Measurements from ENCODE around the gene MAP3K20.
"Not testable (repeated sequence)": the region's sequence is repeated elsewhere in the genome, so short reads cannot be mapped to it uniquely, and the experiment has no call there.

Gene MAP3K20

DNA sequence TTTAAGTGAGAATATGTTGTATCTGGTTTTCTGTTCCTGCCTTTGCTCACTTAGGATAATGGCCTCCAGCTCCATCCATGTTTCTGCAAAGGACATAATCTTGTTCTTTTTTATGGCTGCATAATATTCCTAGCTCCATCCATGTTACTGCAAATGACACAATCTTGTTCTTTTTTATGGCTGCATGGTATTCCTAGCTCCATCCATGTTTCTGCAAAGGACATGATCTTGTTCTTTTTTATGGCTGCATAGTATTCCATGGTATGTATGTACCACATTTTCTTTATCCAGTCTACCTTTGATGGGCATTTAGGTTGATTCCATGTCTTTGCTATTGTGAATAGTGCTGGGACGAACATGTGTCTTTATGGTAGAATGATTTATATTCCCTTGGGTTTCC is 87.7 kb downstream of the MAP3K20 start:
- not testable (repeated sequence) for DNase-seq

DNA sequence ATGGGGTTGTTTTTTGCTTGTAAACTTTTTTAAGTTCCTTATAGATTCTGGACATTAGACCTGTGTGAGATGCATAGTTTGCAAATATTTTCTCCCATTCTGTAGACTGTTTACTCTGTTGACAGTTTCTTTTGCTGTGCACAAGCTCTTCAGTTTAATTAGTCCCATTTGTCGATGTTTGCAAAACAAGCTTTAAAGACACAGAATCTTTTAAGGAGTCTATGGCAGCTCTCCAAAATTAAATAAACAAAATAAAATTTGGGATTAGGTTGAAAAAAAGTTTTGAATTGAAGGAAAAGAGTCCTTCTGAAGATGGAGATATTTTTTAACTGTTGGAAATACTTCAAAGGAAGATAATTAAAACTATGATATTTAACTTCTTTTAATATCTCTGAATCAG is 88.8 kb downstream of the MAP3K20 start:
- DNase-seq: no peak

DNA sequence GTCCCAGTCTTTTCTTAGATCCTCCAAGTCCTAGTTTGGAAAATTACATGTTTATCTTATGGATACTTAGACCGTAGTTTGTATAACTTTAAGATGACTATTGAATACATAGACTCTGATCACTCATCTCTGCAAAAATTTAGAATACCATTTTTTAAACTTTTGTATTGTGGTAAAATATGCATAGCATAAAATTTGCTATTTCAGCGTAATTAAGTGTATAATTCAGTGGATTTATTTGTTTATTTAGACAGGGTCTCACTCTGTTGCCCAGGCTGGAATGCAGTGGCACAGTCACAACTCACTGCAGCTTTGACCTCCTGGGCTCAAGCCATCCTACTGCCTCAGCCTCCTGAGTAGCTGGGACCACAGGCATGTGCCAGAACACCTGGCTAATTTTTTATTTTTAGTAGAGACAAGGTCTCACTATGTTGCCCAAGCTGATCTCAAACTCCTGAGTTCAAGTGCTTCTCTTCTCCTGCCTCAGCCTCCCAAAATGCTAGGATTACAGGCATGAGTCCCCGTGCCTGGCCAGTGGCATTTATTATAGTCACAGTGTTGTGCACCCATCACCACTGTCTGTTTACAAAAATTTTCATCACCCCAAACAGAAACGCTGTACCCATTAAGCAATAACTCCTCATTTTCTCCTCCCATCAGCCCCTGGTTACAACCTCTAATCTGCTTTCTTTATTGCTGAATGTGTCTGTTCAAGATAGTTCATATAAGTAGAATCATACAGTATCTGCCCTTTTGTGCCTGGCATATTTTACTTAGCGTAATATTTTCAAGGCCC is 90.0 kb downstream of the MAP3K20 start:
- DNase-seq: no peak

DNA sequence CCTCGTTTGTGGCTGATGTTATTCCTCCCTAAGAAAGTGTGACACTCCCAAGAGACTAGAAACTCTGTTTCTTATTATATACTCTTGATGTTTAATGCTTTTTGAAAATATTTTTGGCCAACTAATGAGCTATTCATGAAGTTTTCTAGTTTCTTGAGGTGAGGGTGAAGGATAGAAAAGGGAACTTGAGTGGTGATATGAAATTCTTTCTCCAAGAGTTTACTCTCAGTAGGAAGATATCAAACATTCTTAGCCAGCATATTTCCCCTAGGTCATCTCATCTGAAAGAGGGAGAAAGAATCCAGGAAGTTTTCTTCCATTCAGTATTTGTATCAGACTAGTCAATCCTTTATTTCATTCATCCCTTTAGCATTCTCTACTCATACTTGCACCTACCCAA is 95.7 kb downstream of the MAP3K20 start:
- DNase-seq: no peak

DNA sequence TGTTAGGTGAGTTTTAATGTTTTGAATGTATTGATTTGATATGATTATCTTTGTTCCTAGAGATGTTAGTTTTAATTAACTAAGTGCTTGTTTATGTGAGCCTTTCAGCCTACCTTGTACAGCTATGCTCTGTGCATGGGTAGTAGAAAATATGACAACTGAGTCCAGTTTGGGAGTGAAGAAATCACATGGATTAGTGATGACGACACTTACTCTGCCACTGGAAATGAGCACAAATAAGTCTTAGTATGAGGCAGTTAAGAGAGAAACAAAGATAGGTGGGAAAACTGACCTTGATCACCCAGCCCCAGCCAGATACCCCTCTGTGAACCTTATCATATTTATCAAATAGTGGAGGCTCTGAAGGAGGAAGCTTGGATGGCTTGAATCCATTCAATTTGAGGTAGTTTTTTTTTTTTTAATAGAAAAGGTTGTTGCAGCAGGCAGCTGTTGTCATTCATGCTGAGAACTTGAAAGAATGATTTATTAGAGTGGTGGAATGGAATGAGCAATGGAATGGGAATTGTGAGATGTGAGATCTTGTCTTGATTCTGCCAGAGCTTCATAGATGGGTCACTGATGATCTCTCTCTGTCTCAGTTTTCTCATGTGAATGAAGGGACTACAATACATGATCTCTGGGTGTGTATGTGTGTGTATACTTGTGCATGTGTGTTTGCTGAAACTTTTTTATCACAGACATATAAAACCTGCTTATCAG is 96.4 kb downstream of the MAP3K20 start:
- DNase-seq: no peak

DNA sequence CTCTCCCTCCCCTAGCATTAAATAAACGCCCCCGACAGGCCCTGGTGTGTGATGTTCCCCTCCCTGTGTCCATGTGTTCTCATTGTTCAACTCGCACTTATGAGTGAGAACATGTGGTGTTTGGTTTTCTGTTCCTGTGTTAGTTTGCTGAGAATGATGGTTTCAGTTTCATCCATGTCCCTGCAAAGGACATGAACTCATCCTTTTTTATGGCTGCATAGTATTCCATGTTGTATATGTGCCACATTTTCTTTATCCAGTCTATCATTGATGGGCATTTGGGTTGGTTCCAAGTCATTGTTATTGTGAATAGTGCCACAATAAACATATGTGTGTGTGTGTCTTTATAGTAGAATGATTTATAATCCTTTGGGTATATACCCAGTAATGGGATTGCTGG is 98.7 kb downstream of the MAP3K20 start:
- not testable (repeated sequence) for DNase-seq

DNA sequence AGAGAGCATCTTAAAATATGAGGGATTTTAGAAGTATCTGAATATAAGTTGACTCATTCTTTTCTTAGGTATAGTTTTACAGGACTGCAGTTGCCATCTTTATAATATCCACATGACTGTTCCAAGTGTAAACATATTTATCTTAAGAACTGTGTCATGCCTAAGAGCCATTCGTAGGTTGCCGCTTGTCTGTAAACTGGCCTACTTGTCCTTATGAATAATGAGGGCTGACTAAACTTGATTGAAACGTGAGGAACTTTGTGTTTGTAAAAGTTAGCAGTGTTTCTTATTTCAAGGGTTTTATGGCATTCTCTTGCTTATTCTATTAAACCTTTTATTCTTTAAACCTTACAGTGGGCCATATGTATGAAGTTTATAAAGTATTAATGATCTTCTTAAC is 99.6 kb downstream of the MAP3K20 start:
- DNase-seq: no peak

DNA sequence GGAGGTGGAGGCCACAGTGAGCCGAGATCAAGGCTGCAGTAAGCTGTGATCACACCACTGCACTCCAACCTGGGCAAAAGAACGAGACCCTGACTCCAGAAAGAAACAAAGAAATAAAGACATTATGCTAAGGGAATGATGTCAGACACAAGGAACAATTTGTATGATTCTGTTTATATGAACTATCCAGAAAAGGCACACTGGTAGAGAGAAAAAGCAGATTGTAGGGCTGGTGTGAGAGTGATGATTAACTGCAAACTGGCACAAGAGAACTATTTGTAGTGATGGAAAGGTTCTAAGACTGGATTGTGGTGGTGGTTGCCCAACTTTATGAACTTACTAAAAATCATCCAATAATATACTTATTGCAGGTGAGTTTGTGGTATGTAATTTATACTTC is 106.3 kb downstream of the MAP3K20 start:
- DNase-seq: no peak

DNA sequence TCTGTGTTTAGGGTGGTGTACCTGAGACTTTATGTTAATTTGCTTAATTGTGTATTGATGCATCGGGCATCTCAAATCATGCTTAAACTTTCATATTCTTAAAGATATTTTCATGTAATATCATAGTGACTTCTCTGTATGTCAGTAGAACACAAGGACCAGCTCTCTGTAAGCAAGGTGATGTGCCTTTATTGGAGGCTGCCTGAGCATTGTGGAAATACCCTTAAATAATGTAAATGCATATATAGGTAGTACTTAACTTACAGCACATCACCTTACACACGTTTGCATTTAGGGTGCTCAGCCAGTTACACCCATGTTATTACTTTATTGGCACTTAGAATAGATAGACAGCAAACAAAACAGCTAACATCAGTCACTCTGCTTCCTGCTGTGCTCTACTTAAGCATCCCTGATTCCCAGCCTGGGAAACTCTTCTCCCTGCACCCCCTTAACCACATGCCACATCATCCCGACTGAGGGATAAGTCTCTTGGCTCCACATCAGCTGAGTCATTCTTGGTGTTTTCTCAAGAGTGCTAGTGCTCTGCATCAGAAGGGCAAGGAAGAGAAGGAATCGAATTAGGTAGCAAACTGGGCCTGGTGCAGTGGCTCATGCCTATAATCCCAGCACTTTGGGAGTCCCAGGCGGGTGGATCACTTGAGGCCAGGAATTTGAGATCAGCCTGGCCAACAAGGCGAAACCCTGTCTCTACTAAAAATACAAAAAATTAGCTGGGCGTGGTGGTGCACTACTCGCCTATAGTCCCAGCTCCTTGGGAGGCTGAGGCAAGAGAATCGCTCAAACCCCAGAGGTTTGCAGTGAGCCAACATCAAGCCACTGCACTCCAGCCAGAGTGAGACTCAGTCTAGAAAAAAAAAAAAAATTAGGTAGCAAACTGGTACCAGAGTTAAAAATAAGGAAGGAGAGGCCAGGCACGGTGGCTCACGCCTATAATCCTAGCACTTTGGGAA is 108.7 kb downstream of the MAP3K20 start:
- DNase-seq: no peak

DNA sequence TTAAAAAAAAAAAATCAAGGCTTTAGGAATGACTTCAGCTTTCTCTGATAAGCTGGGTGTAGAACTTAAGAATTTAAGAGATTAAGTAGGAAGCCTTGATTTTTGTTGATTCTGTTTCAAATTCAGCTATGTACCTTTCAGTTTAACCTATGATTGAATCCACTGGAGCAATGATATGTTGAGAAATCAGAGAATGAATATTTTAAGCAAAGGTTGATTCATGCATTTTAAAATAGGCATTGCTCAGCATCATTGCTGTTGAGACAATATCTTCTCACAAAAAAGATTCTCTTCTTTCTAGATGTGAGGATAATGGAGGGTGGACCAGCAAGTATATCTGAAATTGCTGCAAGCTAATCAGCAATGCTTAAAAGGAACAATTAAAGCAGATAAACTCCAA is 109.8 kb downstream of the MAP3K20 start:
- no peak for DNase-seq

DNA sequence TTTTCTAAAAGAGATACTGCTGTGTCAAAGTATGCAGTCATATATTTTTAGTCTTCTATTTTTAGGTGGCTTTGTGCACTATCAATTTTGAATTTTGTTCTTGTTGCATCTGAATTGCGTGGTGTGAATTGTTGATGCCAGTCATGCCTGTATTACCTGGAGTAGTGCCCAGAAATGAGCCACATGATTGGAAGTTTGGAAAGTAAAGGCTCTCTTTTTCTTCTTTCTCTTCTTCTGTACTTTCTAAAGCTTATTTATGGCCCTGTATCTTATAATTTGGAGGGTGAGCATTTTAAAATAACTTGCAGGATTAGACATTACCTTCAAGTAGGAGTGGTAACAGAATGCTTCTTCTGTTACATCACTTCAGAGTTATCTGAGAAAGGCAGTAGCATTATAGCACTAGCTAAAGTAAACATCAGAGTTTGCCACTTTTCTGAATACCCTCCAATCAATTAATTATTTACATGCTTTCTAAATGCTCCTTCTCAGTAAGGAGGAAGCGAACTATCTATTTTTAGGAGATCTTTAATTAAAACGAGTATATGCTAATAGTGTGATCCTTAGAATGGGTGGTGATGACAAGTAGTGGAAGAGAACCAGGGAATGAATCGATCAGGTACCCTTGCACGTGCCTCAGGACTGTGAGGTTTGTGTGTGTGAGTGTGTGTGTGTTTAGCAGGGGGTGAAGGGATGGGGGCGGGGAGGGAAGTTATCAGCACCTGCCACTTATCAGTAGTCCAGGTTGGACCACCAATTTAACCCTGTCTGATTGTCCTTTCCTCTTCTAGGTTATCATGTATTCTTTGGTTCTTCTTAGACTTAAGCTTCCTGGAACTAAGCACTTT is 112.5 kb downstream of the MAP3K20 start:
- DNase-seq: no peak

DNA sequence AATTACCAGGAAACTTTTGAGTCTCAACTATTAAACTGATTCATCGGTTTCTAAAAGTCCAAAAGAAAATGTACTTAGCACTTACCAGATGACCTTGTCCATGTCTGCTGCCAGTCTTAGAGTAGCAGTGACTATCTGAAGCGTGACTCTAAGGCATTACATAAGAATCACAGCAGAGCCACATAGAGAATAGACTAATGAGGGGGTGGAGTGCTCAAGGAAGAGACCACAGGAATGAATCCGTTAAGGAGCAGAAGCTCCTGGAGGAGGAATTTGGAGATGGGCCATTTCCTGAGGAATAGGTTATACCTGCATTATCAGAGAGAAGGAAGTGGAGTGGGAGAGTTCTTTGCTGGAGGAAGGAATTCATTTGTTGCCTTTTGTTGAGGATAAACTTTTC is 116.0 kb downstream of the MAP3K20 start:
- DNase-seq: no peak

DNA sequence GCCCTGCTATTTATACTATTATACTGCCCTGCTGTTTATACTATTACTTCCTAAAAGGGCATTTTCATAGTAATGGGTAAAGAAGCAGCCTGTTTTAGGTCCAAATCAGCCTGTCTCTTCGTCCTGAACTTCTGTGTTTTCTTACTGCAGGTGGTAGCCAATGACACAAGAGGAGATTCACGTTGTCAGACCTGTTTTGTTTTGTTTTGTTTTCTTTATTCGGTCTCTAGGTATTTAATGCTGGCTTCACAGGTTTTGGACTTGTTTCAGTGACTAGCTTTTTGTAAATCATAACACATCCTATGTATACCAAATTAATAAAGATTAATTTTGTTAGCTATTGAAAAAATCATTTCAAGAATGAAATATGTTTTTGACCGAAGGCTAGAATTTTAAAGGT is 116.4 kb downstream of the MAP3K20 start:
- no peak for DNase-seq

DNA sequence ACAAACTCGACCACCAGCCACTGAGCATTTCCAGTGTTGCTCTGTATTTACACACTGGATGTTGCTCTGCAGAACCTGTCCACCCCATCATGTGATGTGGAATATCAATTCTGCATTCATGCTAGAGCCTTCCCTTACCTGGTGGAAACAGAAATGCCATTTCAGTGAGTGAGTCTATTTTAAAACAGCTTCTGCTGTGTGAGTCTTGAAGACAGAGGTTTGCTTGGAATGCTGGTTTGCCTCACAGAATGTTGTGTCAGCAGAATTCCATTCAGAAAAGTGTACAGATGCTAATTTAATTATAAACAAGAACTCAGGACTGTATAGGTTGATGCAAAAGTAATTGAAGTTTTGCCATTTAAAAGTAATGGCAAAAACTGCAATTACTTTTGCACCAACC is 118.3 kb downstream of the MAP3K20 start:
- no peak for DNase-seq

DNA sequence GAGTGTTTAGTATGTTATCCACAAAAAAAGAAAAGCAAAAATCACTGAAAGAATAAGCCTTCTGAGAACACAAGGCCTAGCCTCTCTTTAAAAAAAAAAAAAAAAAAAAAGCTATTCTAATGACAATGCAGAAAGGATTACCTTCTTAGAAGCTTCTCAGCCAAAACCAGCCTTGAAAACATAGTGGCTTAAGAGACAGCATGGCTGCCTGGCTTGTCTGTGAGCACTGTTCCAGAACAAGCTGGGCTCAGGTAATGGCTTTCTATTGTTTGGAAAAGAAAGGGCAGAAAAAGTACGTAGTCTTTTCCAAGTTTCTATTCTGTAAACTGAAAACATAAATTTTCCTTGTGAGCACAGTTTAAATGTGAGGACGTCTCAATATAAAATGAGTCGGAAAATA is 119.5 kb downstream of the MAP3K20 start:
- no peak for DNase-seq

DNA sequence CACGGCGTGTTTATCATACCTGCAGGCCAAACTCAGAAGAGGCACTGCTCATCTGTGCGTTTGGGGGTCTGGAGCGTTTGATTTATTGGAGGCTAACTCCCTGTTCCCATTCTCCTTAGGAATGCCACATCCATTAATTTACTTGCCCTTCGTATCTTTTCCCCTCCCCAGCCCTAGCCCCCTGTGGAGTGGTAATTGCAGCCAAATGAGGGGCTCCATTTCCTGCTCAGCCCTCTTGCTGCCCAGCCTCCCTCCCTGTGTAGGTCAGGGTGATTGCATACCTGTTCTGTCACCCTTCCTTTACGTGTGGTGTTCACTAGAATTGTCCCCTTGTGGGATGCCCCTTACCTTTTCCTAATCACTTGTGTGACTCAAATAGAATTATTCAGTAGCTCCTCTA is 120.4 kb downstream of the MAP3K20 start:
- DNase-seq: no peak

DNA sequence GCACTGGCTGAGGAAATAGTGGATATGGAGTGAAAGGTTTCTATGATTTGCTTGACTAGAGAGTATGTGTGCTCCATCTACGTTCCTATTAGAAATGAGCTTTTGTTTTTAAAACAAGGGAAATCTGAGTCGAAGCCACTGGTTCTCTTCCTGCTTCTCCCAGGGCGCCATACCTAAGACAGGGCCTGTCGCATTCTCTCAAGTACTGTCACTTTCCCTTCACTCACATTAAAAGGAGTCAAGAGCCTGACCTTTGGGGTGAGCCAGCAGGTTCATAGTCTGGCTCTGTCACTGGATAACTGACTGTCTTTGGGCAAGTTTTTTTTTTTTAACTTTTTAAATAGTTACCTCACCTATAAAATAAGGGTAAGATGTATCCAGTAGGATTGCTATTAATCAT is 121.0 kb downstream of the MAP3K20 start:
- DNase-seq: no peak

DNA sequence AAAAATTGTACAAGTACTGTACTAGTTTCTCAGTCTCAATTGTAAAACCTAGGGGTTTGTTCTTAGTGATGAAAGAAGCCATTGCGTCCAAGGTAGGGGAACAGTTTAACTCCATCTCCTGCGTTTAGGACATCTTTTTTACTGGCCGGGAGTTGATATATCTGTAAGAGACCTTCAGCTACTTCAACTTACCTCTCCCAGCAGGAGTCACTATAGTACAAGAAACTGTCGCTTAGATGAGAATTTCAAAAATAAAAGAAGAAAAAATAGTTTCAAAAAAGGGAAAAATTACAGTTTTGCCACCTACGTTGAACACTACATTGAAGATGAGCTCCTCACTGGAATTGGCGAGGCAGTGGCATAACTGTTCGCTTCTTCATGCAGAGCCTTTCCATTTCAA is 122.7 kb downstream of the MAP3K20 start:
- DNase-seq: no peak

DNA sequence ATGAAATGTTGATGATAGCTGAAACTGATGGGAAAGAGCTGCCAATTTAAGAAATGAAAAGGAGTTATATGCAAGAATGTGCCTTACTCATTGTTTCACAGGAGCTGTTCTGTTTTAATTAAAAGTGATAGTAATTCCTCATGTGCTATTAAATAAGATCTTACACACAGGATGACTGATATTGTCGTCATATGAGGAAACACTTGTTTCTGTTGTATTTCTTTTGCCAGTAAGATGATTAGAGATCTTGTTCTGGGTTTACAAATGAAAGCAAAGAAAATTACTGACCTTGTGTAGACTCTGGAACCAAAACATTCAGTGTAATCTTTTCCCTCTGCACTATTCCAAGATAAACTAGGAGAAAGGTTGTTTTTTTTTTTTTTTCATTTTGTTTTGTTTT is 123.6 kb downstream of the MAP3K20 start:
- no peak for DNase-seq

DNA sequence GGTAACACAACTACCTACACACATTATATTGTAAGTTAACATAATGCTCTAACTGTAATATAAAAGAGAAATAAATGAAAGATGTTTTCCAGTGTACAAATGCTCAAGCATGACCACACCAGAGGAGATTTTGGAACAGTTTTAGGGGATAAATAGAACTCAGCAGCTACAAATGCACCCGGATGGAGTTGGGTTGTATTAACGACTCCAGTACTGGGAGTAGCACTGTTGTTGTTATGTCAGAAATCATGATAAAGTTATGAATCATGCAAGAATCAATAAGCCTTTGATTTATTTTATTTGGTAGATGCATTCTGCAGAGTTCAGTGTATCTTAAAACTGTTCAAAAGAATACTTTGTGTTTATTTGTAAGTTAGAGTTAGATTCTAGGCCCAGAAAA is 126.9 kb downstream of the MAP3K20 start:
- DNase-seq: no peak

DNA sequence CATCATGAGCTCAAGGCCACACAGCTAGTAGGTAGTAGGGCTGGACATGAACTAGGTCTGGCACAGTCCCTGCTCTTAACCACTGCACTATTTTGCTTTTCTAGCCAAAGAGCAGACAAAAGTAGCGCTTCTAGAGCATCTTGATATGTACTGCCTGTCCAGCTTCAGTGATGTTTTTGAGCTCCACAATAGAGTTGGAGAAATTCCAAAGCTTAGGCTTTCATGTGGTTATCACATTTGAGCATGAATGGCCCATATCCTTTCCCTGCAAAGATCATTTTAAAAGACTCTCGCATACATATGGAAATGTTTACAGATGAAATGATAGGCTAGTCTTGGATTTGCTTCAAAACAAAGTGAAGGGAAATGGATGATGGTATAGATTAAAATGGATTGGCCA is 128.7 kb downstream of the MAP3K20 start:
- no peak for DNase-seq

DNA sequence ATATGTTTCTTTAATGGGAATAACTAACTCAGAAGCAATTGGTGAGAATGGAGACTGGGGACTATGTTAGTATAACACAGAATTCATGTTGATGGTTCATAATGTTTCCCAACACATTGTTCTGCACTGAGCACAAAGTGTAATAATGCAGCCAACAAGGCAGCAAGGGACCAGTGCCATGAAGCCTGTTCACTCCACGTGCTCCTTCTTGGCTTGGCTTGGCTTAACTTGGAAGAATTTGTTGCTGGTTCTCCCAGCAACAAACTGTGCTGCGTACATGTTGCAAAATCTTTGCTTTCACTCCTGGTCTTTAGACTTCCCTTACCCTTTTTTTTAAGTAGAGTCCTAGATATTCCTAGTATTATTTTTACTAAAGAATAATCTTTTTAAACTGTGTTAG is 129.7 kb downstream of the MAP3K20 start:
- DNase-seq: no peak

DNA sequence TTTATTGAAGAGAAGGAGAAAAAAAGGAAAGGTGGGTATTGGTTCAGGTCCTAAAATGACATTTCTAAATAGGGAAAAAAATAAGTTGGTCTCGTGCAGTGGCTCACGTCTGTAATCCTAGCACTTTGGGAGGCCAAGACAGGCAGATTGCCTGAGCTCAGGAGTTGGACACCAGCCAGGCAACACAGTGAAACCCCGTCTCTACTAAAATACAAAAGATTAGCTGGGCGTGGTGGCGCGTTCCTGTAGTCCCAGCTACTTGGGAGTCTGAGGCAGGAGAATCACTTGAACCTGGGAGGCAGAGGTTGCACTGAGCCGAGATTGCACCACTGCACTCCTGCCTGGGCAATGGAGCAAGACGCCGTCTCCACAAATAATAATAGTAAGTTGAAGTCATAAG is 131.5 kb downstream of the MAP3K20 start:
- not testable (repeated sequence) for DNase-seq
